SU-DHL-6 (cell line): Measurements from ENCODE around the gene OCIAD1.

ENCODE experiments used
- EZH2phosphoT487 ChIP-seq: fragments of 200-600 bp; sonication (generic), shearing (Covaris generic); conservative IDR thresholded peaks from 2 replicates; pipeline ENCODE4 v1.6.1; 2018; ENCODE audit warnings: mild to moderate bottlenecking, antibody characterized with exemption, low read length, moderate library complexity, mixed read lengths
- TF ChIP-seq, protein P1 (sequence below): fragments of 200-600 bp; sonication (generic); IDR thresholded peaks from one replicate; pipeline ENCODE4 v1.5.1; 2017; ENCODE audit warnings: antibody characterized with exemption, mild to moderate bottlenecking, low read length, moderate library complexity; ENCODE audit not compliant: insufficient read depth, poor library complexity, severe bottlenecking

DNA sequence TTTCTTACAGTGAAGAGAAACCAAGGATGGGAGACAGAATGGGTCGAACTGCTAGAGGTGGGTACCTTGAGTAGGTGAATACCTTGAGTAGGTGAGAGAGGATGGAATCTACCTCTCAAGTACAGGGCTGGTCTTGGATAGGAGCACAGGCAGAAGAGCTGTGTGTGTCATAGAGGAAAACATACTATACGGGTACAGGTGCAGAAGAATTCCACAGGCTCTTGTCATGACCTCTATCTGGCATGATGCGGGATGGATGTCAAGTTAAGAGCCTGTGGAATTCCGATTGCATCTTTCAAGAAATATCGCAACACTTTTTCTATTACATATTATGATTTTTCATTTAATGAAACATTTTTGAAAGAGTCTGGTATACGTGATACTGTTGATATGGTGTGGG is 18.0 kb upstream of the OCIAD1 start:
- TF ChIP-seq, protein P1, sequence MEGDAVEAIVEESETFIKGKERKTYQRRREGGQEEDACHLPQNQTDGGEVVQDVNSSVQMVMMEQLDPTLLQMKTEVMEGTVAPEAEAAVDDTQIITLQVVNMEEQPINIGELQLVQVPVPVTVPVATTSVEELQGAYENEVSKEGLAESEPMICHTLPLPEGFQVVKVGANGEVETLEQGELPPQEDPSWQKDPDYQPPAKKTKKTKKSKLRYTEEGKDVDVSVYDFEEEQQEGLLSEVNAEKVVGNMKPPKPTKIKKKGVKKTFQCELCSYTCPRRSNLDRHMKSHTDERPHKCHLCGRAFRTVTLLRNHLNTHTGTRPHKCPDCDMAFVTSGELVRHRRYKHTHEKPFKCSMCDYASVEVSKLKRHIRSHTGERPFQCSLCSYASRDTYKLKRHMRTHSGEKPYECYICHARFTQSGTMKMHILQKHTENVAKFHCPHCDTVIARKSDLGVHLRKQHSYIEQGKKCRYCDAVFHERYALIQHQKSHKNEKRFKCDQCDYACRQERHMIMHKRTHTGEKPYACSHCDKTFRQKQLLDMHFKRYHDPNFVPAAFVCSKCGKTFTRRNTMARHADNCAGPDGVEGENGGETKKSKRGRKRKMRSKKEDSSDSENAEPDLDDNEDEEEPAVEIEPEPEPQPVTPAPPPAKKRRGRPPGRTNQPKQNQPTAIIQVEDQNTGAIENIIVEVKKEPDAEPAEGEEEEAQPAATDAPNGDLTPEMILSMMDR: no peak
- no peak for TF ChIP-seq EZH2phosphoT487
